Measurements from ENCODE around the gene GPR183.

Gene GPR183

DNA sequence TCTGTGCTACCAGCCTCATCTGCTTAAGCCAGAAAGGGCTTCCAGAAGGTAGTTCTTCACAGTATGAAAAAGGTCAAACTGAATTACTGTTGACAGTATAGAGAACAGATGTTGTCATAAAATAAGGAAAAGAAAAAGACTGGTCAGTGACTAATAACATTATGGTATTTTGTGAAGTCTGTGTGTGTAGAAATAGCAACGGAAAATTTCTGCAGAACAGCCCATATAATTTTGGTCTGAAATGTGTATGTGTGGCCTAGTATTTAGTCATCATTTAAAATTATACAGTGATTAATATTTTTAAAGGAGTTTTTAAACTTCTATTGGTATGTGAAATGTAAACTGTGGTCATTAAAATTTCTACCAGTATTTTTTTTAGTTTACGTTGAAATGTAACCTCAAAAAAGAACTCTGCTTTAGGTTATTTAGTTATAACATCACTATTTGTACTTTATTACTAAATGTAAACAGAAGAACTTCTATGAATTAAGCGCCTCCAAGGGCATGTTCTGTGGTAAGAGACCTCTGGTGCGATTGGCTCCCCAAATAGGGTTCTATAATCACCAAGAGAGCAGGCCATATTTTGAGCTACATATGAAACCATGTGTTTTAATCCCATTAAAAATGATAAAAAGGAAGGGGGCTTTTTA is 3.3 kb upstream of the GPR183 start:
- FAIRE-seq = no peak

DNA sequence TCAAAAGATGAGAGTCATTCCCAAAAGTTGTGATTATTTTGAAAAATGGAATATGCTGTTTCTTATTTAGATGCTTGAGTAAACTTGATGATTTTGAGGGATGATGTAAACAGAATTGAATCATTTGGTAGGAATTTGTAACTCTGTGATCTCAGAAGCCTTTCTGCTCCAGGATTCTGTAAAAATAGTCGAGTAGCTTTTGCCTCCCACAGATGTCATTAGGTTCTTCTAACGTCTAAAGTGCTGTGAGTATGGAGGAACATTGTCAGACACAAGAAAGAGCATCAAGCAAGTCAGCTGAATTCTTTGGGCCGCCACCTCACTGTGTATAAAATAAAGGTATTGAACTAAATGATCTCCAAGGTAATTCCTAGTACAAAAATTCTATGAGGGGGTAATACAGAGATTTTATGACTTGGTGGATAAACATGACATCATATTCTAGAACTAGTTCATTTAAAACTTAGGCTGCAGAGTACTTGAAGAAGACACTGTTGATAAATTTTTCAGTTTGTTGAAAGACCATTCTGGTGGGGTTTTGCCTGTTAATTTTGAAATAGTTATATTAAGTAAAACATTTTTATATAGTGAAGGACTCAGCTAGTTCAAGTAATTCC is 1.4 kb upstream of the GPR183 start:
- no peak for TF ChIP-seq POLR2A (IDR thresholded peaks at IDR 0.05; ENCODE audit: low read depth, low read length)
- TF ChIP-seq POLR2AphosphoS5 (IDR thresholded peaks at IDR 0.05; ENCODE audit: low read depth, low read length) = no peak
- TF ChIP-seq TAF1 (IDR thresholded peaks at IDR 0.05; ENCODE audit: borderline replicate concordance, low read depth, low read length) = no peak
- DNase-seq (ENCODE audit: insufficient read length) = no peak

More for the DNA sequence above, 3.3 kb upstream of the GPR183 start:
- DNase-seq (ENCODE audit: insufficient read length) = no peak
- TF ChIP-seq POLR2A (IDR thresholded peaks at IDR 0.05; ENCODE audit: low read depth, low read length) = no peak
- TF ChIP-seq POLR2AphosphoS5 (IDR thresholded peaks at IDR 0.05; ENCODE audit: low read depth, low read length) = no peak
- TF ChIP-seq TAF1 (IDR thresholded peaks at IDR 0.05; ENCODE audit: borderline replicate concordance, low read depth, low read length) = no peak

DNA sequence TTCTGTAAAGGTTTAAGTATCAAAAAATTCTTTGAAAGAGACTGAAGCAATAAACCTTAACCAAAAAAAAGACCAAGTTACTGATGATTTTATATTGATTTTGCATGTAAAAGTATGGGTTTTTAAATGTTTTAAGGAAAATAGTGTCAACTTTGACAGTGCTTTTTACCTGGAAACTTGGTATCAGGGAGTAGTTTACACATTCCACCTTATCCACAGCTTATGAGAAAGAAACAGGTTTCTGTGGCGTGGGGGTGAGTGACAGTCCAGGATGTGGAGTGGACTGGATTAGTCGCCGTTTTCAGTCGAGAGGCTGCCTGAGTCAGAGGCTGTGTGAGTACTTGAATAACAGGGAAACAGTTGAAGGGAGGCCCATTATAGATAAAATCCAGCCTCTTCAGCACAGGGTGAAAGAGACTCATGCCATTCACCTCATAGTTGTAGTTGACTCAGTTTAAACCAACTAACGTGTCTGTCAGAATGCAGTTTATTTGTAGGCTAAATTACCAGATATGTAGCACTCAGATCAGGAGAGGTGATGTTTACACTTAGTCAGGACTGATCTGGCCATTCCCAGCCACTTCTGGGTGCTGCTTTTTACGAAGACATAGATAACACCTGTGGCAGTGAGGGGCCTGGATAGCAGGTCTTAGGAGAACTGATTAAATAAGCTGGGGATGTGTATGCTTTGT is 595 bp upstream of the GPR183 start:
- FAIRE-seq (peak; percentile 83), DNase-seq (ENCODE audit: insufficient read length) (no peak)
- TF ChIP-seq POLR2AphosphoS5 (IDR thresholded peaks at IDR 0.05; ENCODE audit: low read depth, low read length) (no peak), POLR2A (IDR thresholded peaks at IDR 0.05; ENCODE audit: low read depth, low read length) (no peak), TAF1 (IDR thresholded peaks at IDR 0.05; ENCODE audit: borderline replicate concordance, low read depth, low read length) (no peak)

More for the DNA sequence above, 1.4 kb upstream of the GPR183 start:
- FAIRE-seq = peak; percentile 74

DNA sequence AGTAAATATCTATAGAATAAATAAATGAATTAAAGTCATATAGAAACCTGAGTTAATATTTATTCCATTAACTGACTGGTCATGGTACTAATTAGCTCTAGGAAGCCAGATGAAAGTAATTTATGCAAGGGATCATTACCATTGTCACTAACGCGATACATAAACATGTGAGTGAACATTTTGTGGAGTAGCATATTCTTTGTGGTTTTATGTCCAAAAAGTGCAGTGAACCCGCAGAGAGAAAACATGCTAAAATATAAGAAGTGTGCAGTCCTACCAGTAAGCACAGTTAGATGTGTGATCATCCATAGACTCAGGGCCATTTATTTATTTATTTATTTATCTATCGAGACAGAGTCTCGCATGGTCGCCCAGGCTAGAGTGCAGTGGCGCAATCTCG is 1.6 kb downstream of the GPR183 start:
- TF ChIP-seq POLR2AphosphoS5 (IDR thresholded peaks at IDR 0.05; ENCODE audit: low read depth, low read length) (no peak), POLR2A (IDR thresholded peaks at IDR 0.05; ENCODE audit: low read depth, low read length) (no peak), TAF1 (IDR thresholded peaks at IDR 0.05; ENCODE audit: borderline replicate concordance, low read depth, low read length) (no peak)
- FAIRE-seq = no peak
- DNase-seq (ENCODE audit: insufficient read length) = no peak

DNA sequence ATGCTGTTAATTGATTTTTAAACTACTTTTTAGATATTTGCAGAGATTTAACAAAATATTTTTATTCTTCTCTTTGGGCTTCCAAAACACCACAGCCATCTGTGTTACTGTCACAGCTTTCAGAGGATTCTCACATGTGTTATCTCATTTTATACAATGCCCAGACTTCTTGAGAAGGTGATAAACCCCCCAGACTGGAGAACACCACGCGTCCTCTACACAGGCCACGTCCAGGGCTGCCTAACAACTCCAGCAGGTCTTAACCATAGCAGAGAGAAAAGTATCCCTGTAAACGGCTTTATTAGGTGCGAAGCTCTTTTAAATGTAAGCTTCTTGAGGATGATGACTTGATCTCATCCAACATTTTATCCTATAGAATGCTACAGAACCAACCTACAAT is 2.0 kb downstream of the GPR183 start:
- TF ChIP-seq POLR2A (IDR thresholded peaks at IDR 0.05; ENCODE audit: low read depth, low read length) (no peak), TAF1 (IDR thresholded peaks at IDR 0.05; ENCODE audit: borderline replicate concordance, low read depth, low read length) (no peak), POLR2AphosphoS5 (IDR thresholded peaks at IDR 0.05; ENCODE audit: low read depth, low read length) (no peak)
- DNase-seq (ENCODE audit: insufficient read length) (no peak), FAIRE-seq (no peak)

DNA sequence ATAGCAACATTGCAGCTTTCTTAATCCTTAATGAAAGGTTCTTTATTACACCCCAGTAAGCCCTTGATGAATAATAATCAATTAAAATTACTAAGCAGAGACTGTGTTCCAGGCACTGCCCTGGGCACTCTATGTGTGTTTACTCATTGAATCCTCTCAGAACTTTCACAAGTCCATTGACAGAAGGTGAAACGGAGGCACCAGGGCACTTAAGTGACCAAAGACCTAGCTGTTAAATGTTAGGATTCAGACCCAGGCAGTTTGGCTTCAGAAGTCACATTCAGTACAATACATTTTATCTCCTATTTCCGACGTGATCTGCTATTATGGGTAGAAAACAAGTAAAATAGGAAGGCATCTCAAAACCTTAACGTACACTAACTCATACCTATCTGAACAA is 2.7 kb downstream of the GPR183 start:
- TF ChIP-seq POLR2AphosphoS5 (IDR thresholded peaks at IDR 0.05; ENCODE audit: low read depth, low read length) (no peak), POLR2A (IDR thresholded peaks at IDR 0.05; ENCODE audit: low read depth, low read length) (no peak), TAF1 (IDR thresholded peaks at IDR 0.05; ENCODE audit: borderline replicate concordance, low read depth, low read length) (no peak)
- DNase-seq (ENCODE audit: insufficient read length) = no peak
- FAIRE-seq = no peak

DNA sequence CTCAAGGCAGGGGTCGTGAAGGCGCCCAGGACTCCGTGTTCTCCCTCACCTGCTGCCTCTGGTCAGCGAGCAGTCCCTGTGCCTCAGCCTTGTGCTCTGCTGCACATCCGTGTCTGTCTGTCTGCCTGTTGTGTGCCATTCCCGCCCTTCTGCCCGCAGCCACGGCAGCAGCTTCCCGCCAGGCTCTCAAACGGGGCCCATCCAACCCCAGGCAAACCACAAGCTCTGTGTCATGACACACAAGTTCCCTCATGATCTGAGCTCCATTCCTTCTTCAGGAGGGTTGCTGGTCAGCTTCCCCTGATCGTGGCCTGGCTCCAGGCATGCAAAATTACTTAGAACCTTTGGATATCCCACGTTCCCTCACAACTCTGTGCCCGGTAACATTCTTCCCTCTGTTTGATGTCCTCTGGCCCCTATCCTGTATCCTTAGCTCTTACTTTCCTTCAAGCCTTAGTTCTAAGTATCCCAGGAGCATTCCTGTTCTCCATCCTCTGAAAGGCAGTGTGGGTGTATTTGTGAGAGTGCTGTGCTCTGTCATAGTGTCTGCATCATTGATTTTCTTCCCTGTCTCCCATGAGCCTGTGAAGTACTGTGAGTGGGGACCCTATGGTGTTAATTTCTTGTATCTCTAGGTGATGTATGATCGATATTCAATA is 3.2 kb downstream of the GPR183 start:
- peak; percentile 84 for FAIRE-seq

DNA sequence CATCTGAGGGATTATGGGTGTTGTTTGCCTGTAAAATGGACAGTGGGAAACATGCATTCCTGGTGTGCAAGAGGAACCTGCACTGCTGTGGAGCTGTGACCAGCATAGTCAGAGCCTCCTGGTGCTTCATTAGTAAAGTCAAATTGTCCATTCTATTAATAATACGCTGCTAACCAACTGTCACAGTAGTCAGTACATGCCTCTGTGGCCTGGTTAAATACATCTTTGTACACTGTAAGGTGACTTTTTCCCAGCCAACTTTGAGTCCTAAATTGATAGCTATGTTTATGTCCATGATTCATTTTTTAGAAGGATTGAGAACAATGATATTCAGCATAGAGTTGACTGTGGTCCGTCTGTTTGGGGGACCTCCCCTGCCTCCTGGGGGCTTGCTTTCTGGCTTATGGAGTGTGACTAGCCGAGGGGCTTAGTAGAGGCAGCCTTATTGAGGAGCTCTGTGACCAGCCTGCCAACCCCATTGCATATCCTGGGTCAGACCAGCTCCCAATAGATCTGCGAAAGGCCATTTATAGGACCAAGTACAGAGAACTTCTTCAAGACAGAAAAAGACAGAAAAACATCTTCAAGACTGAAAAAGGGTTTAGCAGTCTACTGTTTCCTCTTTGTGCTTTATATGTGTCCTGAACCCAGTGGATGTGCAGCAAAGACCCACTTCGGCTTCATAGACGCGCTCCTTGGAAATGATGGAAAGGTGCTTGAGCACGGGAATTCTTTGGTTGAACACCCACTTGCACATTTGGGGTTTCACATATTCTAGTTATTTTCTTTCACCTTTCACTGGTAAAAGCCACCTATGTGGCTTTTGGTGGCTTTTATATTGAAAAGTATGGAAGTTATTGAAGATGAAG is 4.3 kb downstream of the GPR183 start:
- FAIRE-seq (peak; percentile 84), DNase-seq (ENCODE audit: insufficient read length) (no peak)
- peak; percentile 35; the same call in 1 of the 2 replicates for TF ChIP-seq POLR2A (IDR thresholded peaks at IDR 0.05; ENCODE audit: low read depth, low read length)
- TF ChIP-seq POLR2AphosphoS5 (IDR thresholded peaks at IDR 0.05; ENCODE audit: low read depth, low read length) = peak; percentile 55
- no peak for TF ChIP-seq TAF1 (IDR thresholded peaks at IDR 0.05; ENCODE audit: borderline replicate concordance, low read depth, low read length)

More for the DNA sequence above, 3.2 kb downstream of the GPR183 start:
- DNase-seq (ENCODE audit: insufficient read length) = no peak
- peak; percentile 53; the same call in 1 of the 2 replicates for TF ChIP-seq POLR2A (IDR thresholded peaks at IDR 0.05; ENCODE audit: low read depth, low read length)
- TF ChIP-seq POLR2AphosphoS5 (IDR thresholded peaks at IDR 0.05; ENCODE audit: low read depth, low read length) = peak; percentile 72
- no peak for TF ChIP-seq TAF1 (IDR thresholded peaks at IDR 0.05; ENCODE audit: borderline replicate concordance, low read depth, low read length)

DNA sequence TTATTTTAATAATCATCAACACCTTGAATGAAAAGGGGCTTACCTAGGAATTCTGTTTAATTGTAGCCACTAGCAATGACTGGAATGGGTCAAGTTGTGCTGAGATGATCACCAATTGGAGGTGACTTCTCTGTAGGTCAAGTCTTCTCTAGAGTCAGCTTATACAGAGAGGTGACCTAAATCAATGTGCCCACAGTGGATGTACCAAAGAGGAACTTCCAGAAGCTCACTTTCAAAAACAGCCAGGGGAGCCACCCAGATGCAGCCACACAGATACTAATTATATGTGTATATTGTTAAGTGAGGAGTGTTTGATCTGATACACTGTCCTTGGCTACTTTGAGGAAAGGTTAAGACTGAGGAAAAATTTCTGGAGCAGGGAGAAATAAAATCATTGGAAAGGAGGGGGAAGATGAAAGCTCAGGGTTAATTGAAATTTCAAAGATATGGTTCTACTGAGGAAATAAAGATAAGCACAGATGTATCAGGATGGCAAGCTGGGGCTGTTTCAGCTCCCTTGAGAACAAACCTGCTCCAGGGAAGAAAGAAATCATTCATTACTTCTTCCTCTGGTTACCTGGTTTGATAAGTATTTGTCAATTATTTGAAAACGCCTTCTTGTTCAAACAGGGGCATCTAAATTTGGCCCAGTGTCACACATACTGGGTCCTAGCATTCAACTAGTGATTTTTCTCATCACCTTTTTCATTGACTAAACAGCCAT is 5.1 kb downstream of the GPR183 start:
- TF ChIP-seq TAF1 (IDR thresholded peaks at IDR 0.05; ENCODE audit: borderline replicate concordance, low read depth, low read length) (no peak), POLR2A (IDR thresholded peaks at IDR 0.05; ENCODE audit: low read depth, low read length) (no peak), POLR2AphosphoS5 (IDR thresholded peaks at IDR 0.05; ENCODE audit: low read depth, low read length) (no peak)
- FAIRE-seq = peak; percentile 40
- no peak for DNase-seq (ENCODE audit: insufficient read length)

All from GM12892 (cell line).